GM18517 (cell line): ENCODE measurements around the gene RNF121.

Source experiments
- ATAC-seq: cut with Tn5 transposase; IDR thresholded peaks from one replicate; pipeline ENCODE4 v1.9.1; 2021; ENCODE audit warnings: mild to moderate bottlenecking, moderate library complexity; ENCODE audit not compliant: unreplicated experiment

RNF121 gene

GRCh38 chr11:72026090-72026489 is 97.2 kb downstream of the RNF121 start:
- ATAC-seq = no peak

GRCh38 chr11:72030472-72031045 is 101.7 kb downstream of the RNF121 start:
- ATAC-seq = no peak

GRCh38 chr11:72036687-72037086 is 107.8 kb downstream of the RNF121 start:
- no peak for ATAC-seq

GRCh38 chr11:72037554-72038311 is 108.9 kb downstream of the RNF121 start:
- ATAC-seq = no peak

GRCh38 chr11:72038491-72038890 is 109.6 kb downstream of the RNF121 start:
- no peak for ATAC-seq

- no peak for ATAC-seq
Observed at GRCh38 chr11:72039031-72039855, 110.4 kb downstream of the RNF121 start.

- no peak for ATAC-seq
Observed at GRCh38 chr11:72039856-72040401, 111.1 kb downstream of the RNF121 start.

- ATAC-seq = no peak
Observed at GRCh38 chr11:72040491-72041363, 111.9 kb downstream of the RNF121 start.

- no peak for ATAC-seq
Observed at GRCh38 chr11:72041364-72042063, 112.7 kb downstream of the RNF121 start.

- ATAC-seq = no peak
Observed at GRCh38 chr11:72042064-72042745, 113.4 kb downstream of the RNF121 start.

GRCh38 chr11:72045849-72046248 is 117.0 kb downstream of the RNF121 start:
- no peak for ATAC-seq
